Transverse colon (tissue), 4 donors: ENCODE measurements around the gene TMEM132D. TPM values are rescaled to one million over a fixed set of nuclear protein-coding genes. Genes with fewer than 3 reads are reported as not detected.

Experiments used
- DNase-seq: peaks from one replicate; pipeline ENCODE4 v3.0.0-alpha.2; 2019
- H3K27ac ChIP-seq, 4 donors: fragments of 200-600 bp; sonication (generic); 2 replicates each; pipeline ENCODE4 v1.5.1; 2016 to 2018; ENCODE audit warnings: inconsistent platforms in 4 of 4
- H3K27me3 ChIP-seq: fragments of 200-600 bp; sonication (generic); 2 replicates; pipeline ENCODE4 v1.5.1; 2017; ENCODE audit warnings: inconsistent platforms
- H3K36me3 ChIP-seq, 4 donors: fragments of 200-600 bp; sonication (generic); 2 replicates each; pipeline ENCODE4 v1.5.1; 2017 to 2019; ENCODE audit warnings: inconsistent platforms in 4 of 4
- H3K4me1 ChIP-seq, 4 donors: fragments of 200-600 bp; sonication (generic); 2 replicates each; pipeline ENCODE4 v1.5.1; 2017 to 2020; ENCODE audit warnings: inconsistent platforms in 4 of 4
- H3K4me3 ChIP-seq, 4 donors: fragments of 200-600 bp; sonication (generic); 1 replicate in 1 of 4; 2 replicates in 3 of 4; pipeline versions ENCODE4 v1.5.1 to v1.6.1; 2017 to 2019; ENCODE audit warnings: inconsistent platforms in 4 of 4
- H3K9me3 ChIP-seq, 2 donors: fragments of 200-600 bp; sonication (generic); 2 replicates each; pipeline ENCODE4 v1.5.1; 2017 to 2019; ENCODE audit warnings: inconsistent platforms in 2 of 2
- EP300 ChIP-seq: sonication (generic); formaldehyde crosslinking; IDR thresholded peaks from one replicate; pipeline ENCODE4 v1.6.1; 2017; ENCODE audit warnings: antibody characterized with exemption, low read depth
- POLR2A ChIP-seq: fragments of 450-650 bp; IDR thresholded peaks from one replicate; pipeline ENCODE4 v1.6.1; 2016; ENCODE audit warnings: antibody characterized with exemption, mild to moderate bottlenecking, moderate library complexity
- POLR2AphosphoS5 ChIP-seq, 3 donors: sonication (generic); formaldehyde crosslinking; IDR thresholded peaks; one replicate each; pipeline ENCODE4 v1.6.1; 2016; ENCODE audit warnings: antibody characterized with exemption in 3 of 3
- WGBS, 2 donors: methylation state at CpG; one replicate each; pipeline ENCODE4 v1.1.5; 2018; ENCODE audit warnings: low coverage in 1 of 2; 5-methylcytosine and 5-hydroxymethylcytosine counted together
- in situ Hi-C, 4 donors: fragments of 200-750 bp; cut with MboI; loops; one replicate each; pipeline versions ENCODE4 v1.15.0 to v1.15.1; 2017; ENCODE audit warnings: low sequenced_read_pairs in 3 of 4, low pct_ligation_motif_present in 1 of 4, low pct_unique_long_range_greater_than_20kb in 1 of 4
- intact Hi-C: fragments of 100-400 bp; cut with DNase I; formaldehyde crosslinking; loops from one replicate; pipeline ENCODE4 v1.15.1; 2023; ENCODE audit warnings: low total_unique reads
- total RNA-seq, 4 donors: library from RNA; depleted of rRNA; stranded (reverse); fragments of >200 nt; gene quantifications; one replicate each; pipeline ENCODE4 v1.1.0, GENCODE V29; 2016
- TF ChIP-seq, protein P1 (sequence below), 5 experiments: fragments of 200-600 bp in 3 of 5; fragments of 450-650 bp in 2 of 5; sonication (generic) in 3 of 5; IDR thresholded peaks; 1 replicate in 2 of 5; 2 replicates in 3 of 5; pipeline ENCODE4 v1.5.1; 2016 to 2017; ENCODE audit warnings: antibody characterized with exemption in 5 of 5, inconsistent platforms in 3 of 5, mild to moderate bottlenecking in 2 of 5, moderate library complexity in 1 of 5

Gene TMEM132D
- total RNA-seq, 4 donors from 2014 or later: 0.48 to 0.55 TPM; not detected in 2

- in situ Hi-C loops: no loop called here
- DNase-seq: no peak
- no peaks in the 10 kb centered on the region for H3K9me3 ChIP-seq
- intact Hi-C loops: no loop called here
- H3K4me3 ChIP-seq: no peak overlapping the region
- H3K27ac ChIP-seq: no peak overlapping the region
- no peak for TF ChIP-seq POLR2A
- no peak for TF ChIP-seq POLR2AphosphoS5 (IDR thresholded peaks at IDR 0.05)
- TF ChIP-seq EP300: no peak
- TF ChIP-seq, protein P1, sequence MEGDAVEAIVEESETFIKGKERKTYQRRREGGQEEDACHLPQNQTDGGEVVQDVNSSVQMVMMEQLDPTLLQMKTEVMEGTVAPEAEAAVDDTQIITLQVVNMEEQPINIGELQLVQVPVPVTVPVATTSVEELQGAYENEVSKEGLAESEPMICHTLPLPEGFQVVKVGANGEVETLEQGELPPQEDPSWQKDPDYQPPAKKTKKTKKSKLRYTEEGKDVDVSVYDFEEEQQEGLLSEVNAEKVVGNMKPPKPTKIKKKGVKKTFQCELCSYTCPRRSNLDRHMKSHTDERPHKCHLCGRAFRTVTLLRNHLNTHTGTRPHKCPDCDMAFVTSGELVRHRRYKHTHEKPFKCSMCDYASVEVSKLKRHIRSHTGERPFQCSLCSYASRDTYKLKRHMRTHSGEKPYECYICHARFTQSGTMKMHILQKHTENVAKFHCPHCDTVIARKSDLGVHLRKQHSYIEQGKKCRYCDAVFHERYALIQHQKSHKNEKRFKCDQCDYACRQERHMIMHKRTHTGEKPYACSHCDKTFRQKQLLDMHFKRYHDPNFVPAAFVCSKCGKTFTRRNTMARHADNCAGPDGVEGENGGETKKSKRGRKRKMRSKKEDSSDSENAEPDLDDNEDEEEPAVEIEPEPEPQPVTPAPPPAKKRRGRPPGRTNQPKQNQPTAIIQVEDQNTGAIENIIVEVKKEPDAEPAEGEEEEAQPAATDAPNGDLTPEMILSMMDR (IDR thresholded peaks at IDR 0.05): no peak
- no peaks in the 10 kb centered on the region for H3K27me3 ChIP-seq
- H3K36me3 ChIP-seq: no peaks in the 10 kb centered on the region
- H3K4me1 ChIP-seq: peaks cover 0 to 4% (median 0%) of the 10 kb centered on the region in 4 donors
- 50 to 65% methylated on average over 1 to 6 of the region's 6 CpGs for WGBS, 2 donors
These were observed 309.7 kb downstream of the TMEM132D start for GRCh38 chr12:129594098-129594497.

DNA sequence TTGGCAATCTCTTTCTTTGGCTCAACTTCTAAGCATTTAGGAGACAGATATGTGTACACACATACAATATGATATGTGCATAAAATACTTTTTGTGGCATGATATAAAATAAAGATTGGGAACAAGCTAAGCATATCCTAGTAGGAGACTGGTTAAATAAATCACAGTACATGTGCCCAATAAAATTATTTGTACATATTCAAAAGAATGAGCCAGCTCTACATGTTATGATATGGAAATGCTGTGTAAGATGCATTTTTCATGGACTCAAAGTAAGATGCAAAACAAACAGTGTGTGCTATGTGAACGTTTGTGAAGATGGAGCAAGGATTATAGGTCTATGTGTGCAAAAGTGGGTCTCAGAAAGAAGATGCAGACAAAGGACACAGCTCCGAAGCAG, 311.4 kb downstream of the TMEM132D start:
- TF ChIP-seq POLR2AphosphoS5 (IDR thresholded peaks at IDR 0.05) (no peak), POLR2A (no peak), EP300 (no peak)
- TF ChIP-seq, protein P1 (IDR thresholded peaks at IDR 0.05): no peak
- no peaks in the 10 kb centered on the region for H3K27me3 ChIP-seq
- in situ Hi-C loops (no loop called here), intact Hi-C loops (no loop called here)
- H3K9me3 ChIP-seq: no peaks in the 10 kb centered on the region
- no peak overlapping the region for H3K27ac ChIP-seq
- H3K4me1 ChIP-seq: peaks cover 0 to 4% (median 0%) of the 10 kb centered on the region in 4 donors
- H3K4me3 ChIP-seq: no peak overlapping the region
- no peaks in the 10 kb centered on the region for H3K36me3 ChIP-seq
- WGBS, 2 donors: 53 to 60% methylated on average over 2 of the region's 2 CpGs
- no peak for DNase-seq

GRCh38 chr12:129589503-129589902, 314.3 kb downstream of the TMEM132D start:
- no peaks in the 10 kb centered on the region for H3K27me3 ChIP-seq
- no peak overlapping the region for H3K4me3 ChIP-seq
- H3K27ac ChIP-seq: no peak overlapping the region
- WGBS, 2 donors: 90% methylated on average over 5 of the region's 5 CpGs; no CpG with 5 or more reads in 1 of the 2 donors
- intact Hi-C loops: no loop called here
- TF ChIP-seq EP300: no peak
- TF ChIP-seq POLR2AphosphoS5 (IDR thresholded peaks at IDR 0.05): no peak
- no peak for TF ChIP-seq POLR2A
- TF ChIP-seq, protein P1 (IDR thresholded peaks at IDR 0.05): no peak
- H3K36me3 ChIP-seq: no peaks in the 10 kb centered on the region
- in situ Hi-C loops: no loop called here
- no peaks in the 10 kb centered on the region for H3K9me3 ChIP-seq
- H3K4me1 ChIP-seq: peaks cover 0 to 4% (median 0%) of the 10 kb centered on the region in 4 donors
- no peak for DNase-seq

- Histone ChIP-seq H3K4me1 (no peaks in the 10 kb centered on the region), H3K9me3 (no peaks in the 10 kb centered on the region), H3K36me3 (no peaks in the 10 kb centered on the region), H3K27ac (no peak overlapping the region), H3K4me3 (no peak overlapping the region), H3K27me3 (no peaks in the 10 kb centered on the region)
- in situ Hi-C loops: no loop called here
- WGBS, 2 donors: 80 to 88% methylated on average over 4 of the region's 4 CpGs
- intact Hi-C loops: no loop called here
- no peak for DNase-seq
- TF ChIP-seq POLR2AphosphoS5 (IDR thresholded peaks at IDR 0.05): no peak
- no peak for TF ChIP-seq EP300
- no peak for TF ChIP-seq POLR2A
- TF ChIP-seq, protein P1 (IDR thresholded peaks at IDR 0.05): no peak
These were observed 315.7 kb downstream of the TMEM132D start for GRCh38 chr12:129588142-129588541.
